ENCODE results near the gene NTRK3.

GRCh38 chr15:88300089-88300488, 43.5 kb upstream of the NTRK3 start:
- TF ChIP-seq ELF4 (IDR thresholded peaks at IDR 0.05), result no peak
- TF ChIP-seq SUZ12 (IDR thresholded peaks at IDR 0.05), result no peak

Data from HEK293T (cell line).